GM18502 (cell line): ENCODE measurements around the gene TRIM54.

Source experiments
- ATAC-seq: cut with Tn5 transposase; IDR thresholded peaks from one replicate; pipeline ENCODE4 v1.9.1; 2021; ENCODE audit warnings: mild to moderate bottlenecking; ENCODE audit not compliant: unreplicated experiment, poor library complexity

TRIM54 gene, protein sequence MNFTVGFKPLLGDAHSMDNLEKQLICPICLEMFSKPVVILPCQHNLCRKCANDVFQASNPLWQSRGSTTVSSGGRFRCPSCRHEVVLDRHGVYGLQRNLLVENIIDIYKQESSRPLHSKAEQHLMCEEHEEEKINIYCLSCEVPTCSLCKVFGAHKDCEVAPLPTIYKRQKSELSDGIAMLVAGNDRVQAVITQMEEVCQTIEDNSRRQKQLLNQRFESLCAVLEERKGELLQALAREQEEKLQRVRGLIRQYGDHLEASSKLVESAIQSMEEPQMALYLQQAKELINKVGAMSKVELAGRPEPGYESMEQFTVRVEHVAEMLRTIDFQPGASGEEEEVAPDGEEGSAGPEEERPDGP

DNA sequence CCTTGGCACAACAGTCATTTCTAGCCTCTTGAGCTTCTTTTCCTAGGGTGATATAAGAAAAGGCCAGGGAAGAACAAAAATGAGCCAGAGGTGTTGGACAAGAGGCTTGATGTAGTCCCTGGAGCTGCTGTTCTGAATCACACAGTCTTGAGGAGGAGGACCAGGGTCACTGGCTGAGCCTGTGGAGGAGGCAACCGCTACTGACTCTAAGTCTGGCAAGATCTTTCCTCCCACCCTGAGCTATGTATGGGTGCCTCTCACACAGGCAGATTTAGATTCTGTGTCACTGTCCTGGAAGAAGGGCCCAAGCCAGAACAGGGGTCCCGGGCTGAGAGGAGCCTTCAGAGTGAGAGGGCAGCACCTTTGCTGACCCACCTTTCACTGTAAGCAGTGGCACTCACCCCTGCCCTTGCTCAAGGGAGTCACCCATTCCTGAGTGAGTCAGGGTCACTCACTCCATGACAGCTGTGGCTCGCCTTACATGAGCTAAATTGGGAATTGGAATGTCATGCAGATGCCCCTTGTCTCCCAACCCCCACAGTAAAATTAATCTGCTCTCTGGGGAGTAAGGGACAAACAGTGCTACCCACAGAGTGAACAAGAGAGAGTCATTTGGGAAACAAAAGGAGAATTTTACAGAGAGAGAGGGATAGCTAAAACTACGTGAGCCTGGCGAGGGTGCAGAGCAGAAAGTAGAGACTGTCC is at the start of gene TRIM54:
Gene TRIM54, plus strand, starts transcription at position 575 of the 705 bp plus-strand sequence. CDS start 303 bp downstream, outside the sequence.
- no peak for ATAC-seq

DNA sequence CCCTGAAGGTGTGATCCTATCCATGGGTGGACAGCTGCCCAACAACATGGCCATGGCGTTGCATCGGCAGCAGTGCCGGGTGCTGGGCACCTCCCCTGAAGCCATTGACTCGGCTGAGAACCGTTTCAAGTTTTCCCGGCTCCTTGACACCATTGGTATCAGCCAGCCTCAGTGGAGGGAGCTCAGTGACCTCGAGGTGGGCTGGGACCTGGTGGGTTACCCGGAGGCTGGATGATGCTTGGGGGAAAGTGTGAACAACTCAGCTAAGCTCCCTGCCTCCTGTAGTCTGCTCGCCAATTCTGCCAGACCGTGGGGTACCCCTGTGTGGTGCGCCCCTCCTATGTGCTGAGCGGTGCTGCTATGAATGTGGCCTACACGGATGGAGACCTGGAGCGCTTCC is 48.9 kb upstream of the TRIM54 start:
- ATAC-seq: no peak

DNA sequence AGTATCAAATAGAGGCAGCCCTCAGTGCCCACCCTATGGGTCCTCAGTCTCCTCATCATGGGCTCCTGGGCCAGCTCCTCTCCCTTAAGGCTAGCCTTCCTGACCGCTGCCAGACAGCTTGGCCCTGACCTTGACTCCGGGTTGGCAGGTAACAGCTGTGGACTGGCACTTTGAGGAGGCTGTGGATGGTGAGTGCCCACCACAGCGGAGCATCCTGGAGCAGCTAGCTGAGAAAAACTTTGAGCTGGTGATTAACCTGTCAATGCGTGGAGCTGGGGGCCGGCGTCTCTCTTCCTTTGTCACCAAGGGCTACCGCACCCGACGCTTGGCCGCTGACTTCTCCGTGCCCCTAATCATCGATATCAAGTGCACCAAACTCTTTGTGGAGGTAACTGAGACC is 46.1 kb upstream of the TRIM54 start:
- no peak for ATAC-seq

DNA sequence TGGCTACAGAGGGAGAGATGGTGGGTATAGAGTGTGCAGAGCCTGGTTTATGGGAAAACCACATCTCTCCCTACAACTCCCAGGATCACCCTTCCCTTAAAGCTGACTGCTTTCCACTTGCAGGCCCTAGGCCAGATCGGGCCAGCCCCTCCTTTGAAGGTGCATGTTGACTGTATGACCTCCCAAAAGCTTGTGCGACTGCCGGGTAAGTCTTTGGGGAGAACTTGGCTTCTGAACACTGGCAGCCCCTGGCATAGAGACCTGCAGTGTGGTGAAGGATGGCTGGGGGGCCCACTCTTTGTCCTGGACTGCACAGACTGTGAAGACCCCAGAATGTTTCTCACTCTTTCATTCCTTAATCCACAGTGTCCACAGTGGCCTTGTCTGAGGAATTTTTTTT is 45.6 kb upstream of the TRIM54 start:
- no peak for ATAC-seq

DNA sequence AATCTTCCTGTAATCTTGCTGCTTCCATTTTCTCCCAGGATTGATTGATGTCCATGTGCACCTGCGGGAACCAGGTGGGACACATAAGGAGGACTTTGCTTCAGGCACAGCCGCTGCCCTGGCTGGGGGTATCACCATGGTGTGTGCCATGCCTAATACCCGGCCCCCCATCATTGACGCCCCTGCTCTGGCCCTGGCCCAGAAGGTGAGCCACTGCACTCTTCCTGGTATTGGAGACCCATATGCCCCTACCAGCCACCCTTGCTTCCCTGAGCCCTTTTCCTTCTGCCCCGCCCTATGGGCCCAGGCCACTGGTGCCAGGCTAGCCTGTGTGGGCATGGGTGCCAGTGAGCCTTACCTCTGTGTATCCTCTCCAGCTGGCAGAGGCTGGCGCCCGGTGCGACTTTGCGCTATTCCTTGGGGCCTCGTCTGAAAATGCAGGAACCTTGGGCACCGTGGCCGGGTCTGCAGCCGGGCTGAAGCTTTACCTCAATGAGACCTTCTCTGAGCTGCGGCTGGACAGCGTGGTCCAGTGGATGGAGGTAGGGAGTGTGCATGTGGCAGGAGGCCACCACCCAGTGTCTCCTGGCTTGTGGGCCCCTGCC is 44.8 kb upstream of the TRIM54 start:
- no peak for ATAC-seq

DNA sequence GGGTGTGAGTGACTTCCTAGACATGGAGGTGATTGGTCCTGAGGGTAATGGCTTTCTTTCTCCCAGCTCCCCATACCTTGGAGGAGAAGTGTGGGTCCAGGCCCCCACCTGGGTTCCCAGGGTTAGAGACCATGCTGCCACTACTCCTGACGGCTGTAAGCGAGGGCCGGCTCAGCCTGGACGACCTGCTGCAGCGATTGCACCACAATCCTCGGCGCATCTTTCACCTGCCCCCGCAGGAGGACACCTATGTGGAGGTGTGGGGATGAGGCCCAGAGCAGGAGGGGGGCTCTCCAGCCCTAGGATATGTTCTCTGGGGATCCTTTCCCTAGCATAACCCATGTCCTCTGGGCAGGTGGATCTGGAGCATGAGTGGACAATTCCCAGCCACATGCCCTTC is 43.3 kb upstream of the TRIM54 start:
- ATAC-seq: no peak

DNA sequence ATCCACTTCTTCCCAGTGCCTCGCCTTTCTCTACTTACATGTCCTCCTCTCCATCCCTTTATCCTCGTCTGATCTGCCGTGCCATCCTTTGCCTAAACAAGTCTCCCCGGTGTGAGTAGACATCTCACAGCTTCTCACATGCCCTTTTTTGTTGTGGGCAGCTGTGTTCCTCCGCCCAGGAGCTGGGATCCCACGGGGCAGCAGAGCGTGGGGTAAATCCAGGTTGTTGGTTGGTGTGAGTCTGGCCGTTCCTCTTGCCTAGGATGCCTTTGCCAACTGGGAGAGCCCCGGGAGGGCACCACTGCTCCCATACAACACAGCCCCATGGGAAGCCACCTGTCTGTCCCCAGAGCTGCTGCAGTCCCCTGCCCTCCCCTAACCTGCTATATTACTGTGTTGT is 41.8 kb upstream of the TRIM54 start:
- ATAC-seq: no peak

DNA sequence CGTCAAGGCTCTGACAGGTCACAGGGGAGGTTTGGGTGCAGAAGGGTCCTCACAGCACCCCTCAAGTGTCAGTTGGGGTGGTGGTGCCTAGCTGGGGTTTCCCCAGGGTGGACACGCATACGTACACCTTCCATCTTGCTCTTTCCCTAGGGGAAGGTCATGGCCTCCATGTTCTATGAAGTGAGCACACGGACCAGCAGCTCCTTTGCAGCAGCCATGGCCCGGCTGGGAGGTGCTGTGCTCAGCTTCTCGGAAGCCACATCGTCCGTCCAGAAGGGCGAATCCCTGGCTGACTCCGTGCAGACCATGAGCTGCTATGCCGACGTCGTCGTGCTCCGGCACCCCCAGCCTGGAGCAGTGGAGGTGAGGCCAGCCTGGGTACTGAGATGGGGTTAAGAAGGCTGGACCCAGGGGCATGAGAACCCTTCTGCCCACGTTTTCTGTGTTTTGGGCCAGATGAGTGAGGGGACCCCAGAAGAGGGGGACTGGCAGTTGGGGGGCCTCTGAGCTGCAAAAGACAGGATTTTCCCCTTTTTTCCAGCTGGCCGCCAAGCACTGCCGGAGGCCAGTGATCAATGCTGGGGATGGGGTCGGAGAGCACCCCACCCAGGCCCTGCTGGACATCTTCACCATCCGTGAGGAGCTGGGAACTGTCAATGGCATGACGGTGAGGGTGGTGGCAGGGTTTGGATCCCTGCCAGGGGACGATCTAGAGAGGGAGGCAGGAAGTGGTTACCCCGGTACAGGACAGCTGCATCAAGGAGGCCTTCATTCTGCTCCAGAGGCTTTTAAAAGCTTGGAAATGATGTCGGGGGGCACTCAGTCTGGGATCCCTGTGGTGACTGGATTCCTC is 40.2 kb upstream of the TRIM54 start:
- ATAC-seq: no peak

DNA sequence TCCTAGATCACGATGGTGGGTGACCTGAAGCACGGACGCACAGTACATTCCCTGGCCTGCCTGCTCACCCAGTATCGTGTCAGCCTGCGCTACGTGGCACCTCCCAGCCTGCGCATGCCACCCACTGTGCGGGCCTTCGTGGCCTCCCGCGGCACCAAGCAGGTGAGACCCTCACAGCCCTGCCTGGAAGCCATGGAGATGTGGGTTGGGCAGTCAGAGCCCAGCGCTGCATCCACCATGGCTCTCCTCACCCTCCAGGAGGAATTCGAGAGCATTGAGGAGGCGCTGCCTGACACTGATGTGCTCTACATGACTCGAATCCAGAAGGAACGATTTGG is 39.6 kb upstream of the TRIM54 start:
- ATAC-seq: no peak

DNA sequence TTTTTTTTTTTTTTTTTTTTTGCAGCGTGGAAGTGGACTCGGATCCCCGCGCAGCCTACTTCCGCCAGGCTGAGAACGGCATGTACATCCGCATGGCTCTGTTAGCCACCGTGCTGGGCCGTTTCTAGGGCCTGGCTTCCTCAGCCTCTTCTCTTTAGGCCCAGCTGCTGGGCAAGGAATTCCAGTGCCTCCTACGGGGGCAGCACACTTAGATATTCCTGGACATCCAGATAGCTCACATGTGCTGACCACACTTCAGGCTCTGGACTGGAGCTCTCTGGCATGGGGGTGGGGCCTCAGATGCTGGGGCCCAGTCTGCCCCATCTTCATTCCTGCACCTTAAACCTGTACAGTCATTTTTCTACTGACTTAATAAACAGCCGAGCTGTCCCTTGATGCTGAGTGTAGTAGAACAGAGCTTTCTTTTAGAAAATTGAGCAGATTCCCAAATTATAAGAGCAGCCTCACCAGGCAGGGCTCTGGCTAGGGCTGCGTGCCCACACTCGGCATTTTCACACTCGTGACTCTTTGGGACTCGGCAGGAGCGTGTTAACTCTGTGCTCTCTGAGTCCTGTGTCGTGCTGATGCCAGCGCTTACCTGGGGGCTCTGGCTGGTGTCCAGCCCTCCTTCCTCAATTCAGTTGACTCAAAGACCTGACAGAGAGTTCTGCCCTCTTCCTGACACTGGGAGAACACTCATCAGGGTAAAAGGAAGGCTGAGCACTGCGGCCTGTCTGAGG is 38.7 kb upstream of the TRIM54 start:
- ATAC-seq: no peak

DNA sequence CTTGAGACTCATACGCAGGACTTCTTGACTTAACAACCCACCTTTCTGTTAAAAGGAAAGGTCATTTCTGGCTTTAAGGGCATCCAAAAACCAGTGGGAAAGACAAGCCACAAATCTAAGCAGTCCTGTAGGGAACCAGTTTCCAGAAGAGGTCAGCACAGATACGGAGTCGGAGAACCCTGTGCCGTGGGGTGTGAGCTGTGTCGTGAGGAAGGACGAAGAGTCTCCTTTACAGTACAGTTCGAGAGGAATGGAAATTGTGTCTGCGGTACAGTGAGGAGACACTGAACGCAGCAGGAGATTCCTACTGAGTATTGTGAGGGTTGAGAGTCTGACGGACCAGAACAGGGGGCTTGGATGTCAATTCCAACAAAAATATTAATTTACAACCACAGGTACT is 37.1 kb upstream of the TRIM54 start:
- ATAC-seq: no peak

DNA sequence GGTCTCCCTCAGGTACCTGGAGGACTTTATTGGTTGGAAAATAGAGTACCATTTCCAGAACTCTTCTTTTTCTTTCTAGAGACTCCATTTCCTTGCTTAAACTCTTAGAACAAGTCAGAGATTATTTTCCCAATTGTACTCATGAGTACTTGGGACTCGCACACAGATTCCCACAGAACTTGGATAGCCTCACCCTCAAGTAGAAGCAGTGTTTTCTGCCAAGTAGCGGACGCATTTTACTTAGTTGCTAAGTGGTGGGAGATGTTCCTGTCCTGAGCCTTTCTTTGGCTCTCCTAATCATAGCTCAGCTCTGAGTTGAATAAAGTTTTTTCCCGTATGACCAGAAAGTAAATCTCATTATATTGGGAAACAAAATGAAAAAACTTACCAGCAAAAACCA is 36.6 kb upstream of the TRIM54 start:
- no peak for ATAC-seq

DNA sequence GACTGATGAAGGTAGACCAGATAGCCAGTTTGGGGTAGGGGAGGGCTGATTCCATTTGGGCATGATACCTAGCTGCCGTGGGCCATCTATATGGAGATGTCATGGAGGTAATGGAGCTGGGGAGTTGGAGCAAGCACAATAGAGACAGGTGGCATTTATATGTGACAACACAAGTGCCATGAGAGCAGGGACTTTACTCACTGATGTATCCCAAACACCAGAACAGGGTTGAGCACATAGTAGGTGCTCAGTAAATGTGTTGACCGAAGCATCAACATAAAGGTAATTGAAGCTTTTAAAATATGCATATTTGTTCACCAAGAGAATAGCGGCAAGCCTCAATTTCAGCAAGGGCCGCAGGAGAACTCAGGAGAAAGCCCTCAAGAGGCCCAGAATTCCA is 34.3 kb upstream of the TRIM54 start:
- no peak for ATAC-seq

DNA sequence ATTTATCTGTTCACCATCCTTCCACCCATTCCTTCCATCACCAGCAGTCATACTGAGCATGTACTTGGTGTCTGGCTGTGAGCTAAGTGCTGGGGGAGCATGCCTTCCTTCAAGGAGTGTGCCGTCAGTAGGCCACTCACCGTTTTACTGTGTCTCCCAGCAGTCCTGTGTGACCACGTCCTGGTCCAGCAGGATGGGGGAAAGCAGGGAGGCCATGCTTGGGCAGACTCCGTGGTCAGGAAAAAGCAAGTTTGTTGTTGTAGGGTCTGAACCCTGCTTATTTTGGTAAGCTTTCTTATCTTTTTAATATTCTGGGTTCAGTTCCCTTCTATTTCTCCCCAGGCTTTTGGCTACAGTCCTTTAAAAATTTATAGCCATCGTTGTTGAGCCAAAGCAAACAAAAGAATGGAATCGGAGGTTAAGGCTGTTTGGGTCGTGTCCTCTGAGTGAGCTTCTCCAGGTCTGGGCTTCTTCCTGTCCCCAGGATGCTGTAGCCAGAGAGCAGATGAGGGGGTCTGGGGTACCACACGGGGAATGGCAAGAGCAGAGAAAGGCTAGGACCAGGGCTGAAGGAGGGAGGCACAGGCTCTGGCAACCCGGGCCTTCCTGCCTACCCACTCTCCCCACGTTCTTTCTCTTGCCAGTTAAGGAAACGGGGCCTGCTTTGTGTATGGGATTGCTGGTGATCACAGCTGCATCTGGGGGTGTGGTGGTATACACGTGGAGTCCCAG is 32.9 kb upstream of the TRIM54 start:
- no peak for ATAC-seq

DNA sequence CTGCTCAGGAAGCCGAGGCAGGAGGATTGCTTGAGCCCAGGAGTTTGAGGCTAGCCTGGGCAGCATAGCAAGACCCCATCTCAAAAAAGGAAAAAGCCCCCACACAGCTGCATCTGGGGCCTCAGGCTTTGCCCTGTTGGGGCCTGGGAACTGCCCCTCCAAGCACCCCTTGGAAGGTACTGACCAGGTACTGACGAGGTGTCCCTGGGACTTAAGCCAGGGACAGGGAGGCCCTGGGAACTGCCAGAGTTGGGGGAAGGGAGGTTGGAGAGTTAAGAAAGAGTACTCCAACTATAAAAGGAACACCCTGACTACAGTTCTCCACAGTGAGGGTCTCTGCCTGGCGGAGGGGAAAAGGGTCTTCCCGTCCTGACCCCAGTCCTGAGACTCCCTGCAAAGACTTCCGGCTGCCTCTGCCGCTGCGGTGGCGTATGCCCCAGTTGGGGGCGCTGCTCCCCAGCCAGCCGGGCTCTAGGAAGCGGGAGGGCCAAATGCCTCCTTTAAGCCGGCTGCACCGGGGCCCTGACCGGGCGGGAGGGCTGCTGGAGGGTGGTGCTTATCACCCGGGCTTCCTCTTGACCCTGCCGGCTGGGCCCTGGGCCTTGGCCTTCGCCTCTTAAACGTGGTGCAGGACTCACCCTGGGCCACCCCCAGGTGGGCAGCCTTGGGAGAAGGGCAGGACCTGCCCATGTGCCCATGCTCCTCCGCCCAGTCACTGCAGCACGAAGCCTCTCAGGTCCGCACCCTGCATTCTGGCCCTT is 32.2 kb upstream of the TRIM54 start:
- no peak for ATAC-seq

DNA sequence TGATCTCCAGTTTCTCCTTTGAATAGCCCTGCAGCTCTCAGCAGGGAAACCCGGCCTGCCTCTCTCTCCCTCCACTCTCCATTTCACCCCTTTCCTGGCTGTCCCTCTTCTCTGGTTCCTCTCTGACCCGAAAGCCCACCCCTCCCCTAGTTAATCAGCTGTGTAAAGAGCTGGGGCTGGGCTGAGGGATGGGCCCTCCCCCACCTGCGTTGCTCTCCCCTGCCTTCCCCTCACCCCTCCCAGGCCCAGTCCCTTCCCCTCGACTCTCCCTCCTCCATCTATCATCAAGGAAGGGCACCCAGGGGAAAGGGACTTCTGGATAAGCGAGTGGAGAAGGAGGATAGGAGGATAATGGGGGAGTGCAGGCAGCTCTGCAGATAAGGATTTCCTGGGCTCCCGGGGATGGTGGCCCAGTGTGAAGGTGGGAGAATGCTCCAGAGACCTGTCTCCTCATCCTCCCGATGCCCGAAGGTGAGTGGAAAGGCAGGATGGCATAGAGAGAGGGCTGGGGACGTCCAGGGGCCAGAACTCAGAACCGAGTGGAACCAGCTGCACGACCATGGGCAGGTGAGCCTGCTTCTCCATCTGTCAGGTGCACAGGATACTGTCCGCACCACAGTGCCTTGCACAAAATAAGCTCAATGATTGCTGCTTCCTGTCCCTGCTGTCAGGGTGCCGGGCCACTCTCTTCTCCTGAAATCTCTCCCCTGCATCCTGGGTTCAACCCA is 31.4 kb upstream of the TRIM54 start:
- no peak for ATAC-seq

DNA sequence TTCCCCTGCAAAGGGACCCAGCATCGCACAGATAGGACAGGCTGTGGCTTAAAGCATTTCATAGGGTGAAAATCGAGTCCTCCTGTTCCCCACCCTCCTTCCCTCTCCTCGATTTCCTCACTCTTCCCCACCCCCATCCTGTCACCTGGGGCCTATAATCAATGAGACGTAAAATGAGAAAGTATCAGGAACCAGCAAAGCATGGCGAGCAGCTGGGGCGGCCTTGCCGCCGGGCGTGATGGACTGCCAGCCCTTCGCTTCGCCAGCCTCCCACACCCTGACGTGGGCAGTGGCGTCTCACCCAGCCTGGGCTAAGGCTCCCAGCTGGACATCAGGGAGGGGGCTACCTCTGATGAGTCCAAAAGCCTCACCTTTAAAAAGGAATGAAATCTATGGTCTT is 30.5 kb upstream of the TRIM54 start:
- no peak for ATAC-seq

DNA sequence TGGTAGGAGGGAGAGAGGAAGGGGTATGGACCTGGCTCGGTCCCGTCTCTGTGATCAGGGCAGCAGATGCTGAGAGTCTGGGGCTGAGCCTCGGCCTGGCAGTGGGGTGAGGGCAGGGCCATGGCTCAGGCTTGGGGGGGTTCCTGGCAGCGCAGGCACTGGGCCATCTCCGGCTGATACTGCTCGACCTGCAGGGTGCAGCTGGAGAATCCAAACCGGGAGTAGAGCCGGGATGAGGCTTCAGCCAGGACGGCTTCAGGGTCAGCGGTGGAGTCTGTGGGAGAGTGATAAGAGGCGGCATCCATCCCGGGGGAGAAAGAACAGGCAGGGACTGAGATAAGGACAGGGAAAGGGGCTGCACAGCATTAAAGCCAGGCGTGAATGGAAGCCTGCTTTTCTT is 27.0 kb upstream of the TRIM54 start:
- ATAC-seq: no peak
